ENCODE results near the gene ATP7B.

ATP7B gene

GRCh38 chr13:51955281-51955771 is 55.9 kb downstream of the ATP7B start:
- Histone ChIP-seq H3K9me3 (ENCODE audit: control insufficient read depth in 5 of 5, low read length in 5 of 5) (peaks cover 0 to 7% (median 5%) of the 10 kb centered on the region in 5 donors), H3K36me3 (ENCODE audit: control insufficient read depth in 5 of 5, insufficient read depth in 5 of 5, low read length in 5 of 5) (peaks cover 0 to 42% (median 34%) of the 10 kb centered on the region in 5 donors), H3K9ac (ENCODE audit: low read length in 5 of 5) (no peak overlapping the region), H3K4me3 (ENCODE audit: low read depth in 1 of 5, low read length in 5 of 5) (no peak overlapping the region), H3K27me3 (ENCODE audit: control insufficient read depth in 5 of 5, insufficient read depth in 4 of 5, low read length in 5 of 5) (no peaks in the 10 kb centered on the region), H3K27ac (ENCODE audit: low read depth, low read length) (no peak overlapping the region), H3K4me1 (ENCODE audit: control insufficient read depth in 5 of 5, insufficient read depth in 5 of 5, low read length in 5 of 5) (peaks cover 0 to 2% (median 0%) of the 10 kb centered on the region in 5 donors)

- Histone ChIP-seq H3K9ac (ENCODE audit: low read length in 5 of 5) (no peak overlapping the region), H3K9me3 (ENCODE audit: control insufficient read depth in 5 of 5, low read length in 5 of 5) (peaks cover 0 to 10% (median 5%) of the 10 kb centered on the region in 5 donors), H3K4me3 (ENCODE audit: low read depth in 1 of 5, low read length in 5 of 5) (no peak overlapping the region), H3K27me3 (ENCODE audit: control insufficient read depth in 5 of 5, insufficient read depth in 4 of 5, low read length in 5 of 5) (no peaks in the 10 kb centered on the region), H3K27ac (ENCODE audit: low read depth, low read length) (no peak overlapping the region), H3K4me1 (ENCODE audit: control insufficient read depth in 5 of 5, insufficient read depth in 5 of 5, low read length in 5 of 5) (no peaks in the 10 kb centered on the region), H3K36me3 (ENCODE audit: control insufficient read depth in 5 of 5, insufficient read depth in 5 of 5, low read length in 5 of 5) (peaks cover 0 to 46% (median 35%) of the 10 kb centered on the region in 5 donors)
Observed at GRCh38 chr13:51953347-51954195, 57.7 kb downstream of the ATP7B start.

GRCh38 chr13:51950722-51951121 is 60.5 kb downstream of the ATP7B start:
- Histone ChIP-seq H3K27me3 (ENCODE audit: control insufficient read depth in 5 of 5, insufficient read depth in 4 of 5, low read length in 5 of 5) (no peaks in the 10 kb centered on the region), H3K4me3 (ENCODE audit: low read depth in 1 of 5, low read length in 5 of 5) (no peak overlapping the region), H3K9ac (ENCODE audit: low read length in 5 of 5) (no peak overlapping the region), H3K4me1 (ENCODE audit: control insufficient read depth in 5 of 5, insufficient read depth in 5 of 5, low read length in 5 of 5) (no peaks in the 10 kb centered on the region), H3K36me3 (ENCODE audit: control insufficient read depth in 5 of 5, insufficient read depth in 5 of 5, low read length in 5 of 5) (peaks cover 2 to 34% (median 33%) of the 10 kb centered on the region in 5 donors), H3K9me3 (ENCODE audit: control insufficient read depth in 5 of 5, low read length in 5 of 5) (peaks cover 0 to 10% (median 5%) of the 10 kb centered on the region in 5 donors), H3K27ac (ENCODE audit: low read depth, low read length) (no peak overlapping the region)

- Histone ChIP-seq H3K4me3 (ENCODE audit: low read depth in 1 of 5, low read length in 5 of 5) (no peak overlapping the region), H3K27me3 (ENCODE audit: control insufficient read depth in 5 of 5, insufficient read depth in 4 of 5, low read length in 5 of 5) (no peaks in the 10 kb centered on the region), H3K36me3 (ENCODE audit: control insufficient read depth in 5 of 5, insufficient read depth in 5 of 5, low read length in 5 of 5) (peaks cover 5 to 54% (median 35%) of the 10 kb centered on the region in 5 donors), H3K4me1 (ENCODE audit: control insufficient read depth in 5 of 5, insufficient read depth in 5 of 5, low read length in 5 of 5) (no peaks in the 10 kb centered on the region), H3K27ac (ENCODE audit: low read depth, low read length) (no peak overlapping the region), H3K9ac (ENCODE audit: low read length in 5 of 5) (no peak overlapping the region), H3K9me3 (ENCODE audit: control insufficient read depth in 5 of 5, low read length in 5 of 5) (peaks cover 0 to 10% (median 5%) of the 10 kb centered on the region in 5 donors)
Observed at GRCh38 chr13:51946163-51946669, 65.0 kb downstream of the ATP7B start.

- Histone ChIP-seq H3K36me3 (ENCODE audit: control insufficient read depth in 5 of 5, insufficient read depth in 5 of 5, low read length in 5 of 5) (peaks cover 6 to 55% (median 33%) of the 10 kb centered on the region in 5 donors), H3K9me3 (ENCODE audit: control insufficient read depth in 5 of 5, low read length in 5 of 5) (peaks cover 0 to under 1% (median 0%) of the 10 kb centered on the region in 5 donors), H3K27me3 (ENCODE audit: control insufficient read depth in 5 of 5, insufficient read depth in 4 of 5, low read length in 5 of 5) (no peaks in the 10 kb centered on the region), H3K4me1 (ENCODE audit: control insufficient read depth in 5 of 5, insufficient read depth in 5 of 5, low read length in 5 of 5) (no peaks in the 10 kb centered on the region), H3K4me3 (ENCODE audit: low read depth in 1 of 5, low read length in 5 of 5) (no peak overlapping the region), H3K9ac (ENCODE audit: low read length in 5 of 5) (no peak overlapping the region), H3K27ac (ENCODE audit: low read depth, low read length) (no peak overlapping the region)
Observed at GRCh38 chr13:51945149-51945548, 66.1 kb downstream of the ATP7B start.

GRCh38 chr13:51944428-51944827 is 66.8 kb downstream of the ATP7B start:
- Histone ChIP-seq H3K9me3 (ENCODE audit: control insufficient read depth in 5 of 5, low read length in 5 of 5) (no peaks in the 10 kb centered on the region), H3K27me3 (ENCODE audit: control insufficient read depth in 5 of 5, insufficient read depth in 4 of 5, low read length in 5 of 5) (no peaks in the 10 kb centered on the region), H3K4me1 (ENCODE audit: control insufficient read depth in 5 of 5, insufficient read depth in 5 of 5, low read length in 5 of 5) (no peaks in the 10 kb centered on the region), H3K36me3 (ENCODE audit: control insufficient read depth in 5 of 5, insufficient read depth in 5 of 5, low read length in 5 of 5) (peaks cover 6 to 54% (median 32%) of the 10 kb centered on the region in 5 donors), H3K27ac (ENCODE audit: low read depth, low read length) (no peak overlapping the region), H3K4me3 (ENCODE audit: low read depth in 1 of 5, low read length in 5 of 5) (no peak overlapping the region), H3K9ac (ENCODE audit: low read length in 5 of 5) (no peak overlapping the region)

- peaks cover 6 to 59% (median 37%) of the 10 kb centered on the region in 5 donors for H3K36me3 ChIP-seq (ENCODE audit: control insufficient read depth in 5 of 5, insufficient read depth in 5 of 5, low read length in 5 of 5)
- no peak overlapping the region for H3K9ac ChIP-seq (ENCODE audit: low read length in 5 of 5)
- H3K4me1 ChIP-seq (ENCODE audit: control insufficient read depth in 5 of 5, insufficient read depth in 5 of 5, low read length in 5 of 5): no peaks in the 10 kb centered on the region
- no peaks in the 10 kb centered on the region for H3K27me3 ChIP-seq (ENCODE audit: control insufficient read depth in 5 of 5, insufficient read depth in 4 of 5, low read length in 5 of 5)
- H3K27ac ChIP-seq (ENCODE audit: low read depth, low read length): no peak overlapping the region
- no peak overlapping the region for H3K4me3 ChIP-seq (ENCODE audit: low read depth in 1 of 5, low read length in 5 of 5)
- no peaks in the 10 kb centered on the region for H3K9me3 ChIP-seq (ENCODE audit: control insufficient read depth in 5 of 5, low read length in 5 of 5)
Observed at GRCh38 chr13:51943721-51944120, 67.5 kb downstream of the ATP7B start.

- H3K27me3 ChIP-seq (ENCODE audit: control insufficient read depth in 5 of 5, insufficient read depth in 4 of 5, low read length in 5 of 5): no peaks in the 10 kb centered on the region
- H3K9ac ChIP-seq (ENCODE audit: low read length in 5 of 5): no peak overlapping the region
- no peaks in the 10 kb centered on the region for H3K9me3 ChIP-seq (ENCODE audit: control insufficient read depth in 5 of 5, low read length in 5 of 5)
- H3K36me3 ChIP-seq (ENCODE audit: control insufficient read depth in 5 of 5, insufficient read depth in 5 of 5, low read length in 5 of 5): peaks cover 6 to 69% (median 43%) of the 10 kb centered on the region in 5 donors
- H3K4me3 ChIP-seq (ENCODE audit: low read depth in 1 of 5, low read length in 5 of 5): no peak overlapping the region
- H3K27ac ChIP-seq (ENCODE audit: low read depth, low read length): no peak overlapping the region
- H3K4me1 ChIP-seq (ENCODE audit: control insufficient read depth in 5 of 5, insufficient read depth in 5 of 5, low read length in 5 of 5): no peaks in the 10 kb centered on the region
Observed at GRCh38 chr13:51942189-51942588, 69.1 kb downstream of the ATP7B start.

GRCh38 chr13:51938454-51938853 is 72.8 kb downstream of the ATP7B start:
- no peaks in the 10 kb centered on the region for H3K27me3 ChIP-seq (ENCODE audit: control insufficient read depth in 5 of 5, insufficient read depth in 4 of 5, low read length in 5 of 5)
- H3K9ac ChIP-seq (ENCODE audit: low read length in 5 of 5): no peak overlapping the region
- H3K9me3 ChIP-seq (ENCODE audit: control insufficient read depth in 5 of 5, low read length in 5 of 5): no peaks in the 10 kb centered on the region
- no peaks in the 10 kb centered on the region for H3K4me1 ChIP-seq (ENCODE audit: control insufficient read depth in 5 of 5, insufficient read depth in 5 of 5, low read length in 5 of 5)
- H3K36me3 ChIP-seq (ENCODE audit: control insufficient read depth in 5 of 5, insufficient read depth in 5 of 5, low read length in 5 of 5): peaks cover 4 to 76% (median 61%) of the 10 kb centered on the region in 5 donors
- H3K4me3 ChIP-seq (ENCODE audit: low read depth in 1 of 5, low read length in 5 of 5): no peak overlapping the region
- H3K27ac ChIP-seq (ENCODE audit: low read depth, low read length): no peak overlapping the region

Data from subcutaneous abdominal adipose tissue (tissue), 5 donors.